Measurements from ENCODE around the gene SERPINA5.

Gene SERPINA5

GRCh38 chr14:94539181-94539580 lies 42.0 kb upstream of the SERPINA5 start:
- CTCF ChIA-PET = interaction anchor here (0.9 to 11.6 kb wide), 4 partner anchors 12 to 117 kb away, joined by 3 to 111 read pairs (median 14); no protein-coding TSS in a partner anchor
- POLR2A ChIA-PET = no interaction called here

GRCh38 chr14:94540031-94540794 lies 41.0 kb upstream of the SERPINA5 start:
- POLR2A ChIA-PET = interaction anchor here (0.6 to 1.1 kb wide), 2 partner anchors 62 to 100 kb away, joined by 3 to 4 read pairs; no protein-coding TSS in a partner anchor
- peak; percentile 2 for TF ChIP-seq CTCF (IDR thresholded peaks at IDR 0.05; ENCODE audit: insufficient read depth, low read length, missing control alignments)
- DNase-seq (ENCODE audit: low read depth, low spot score) = no peak
- CTCF ChIA-PET = interaction anchor here (0.8 to 11.6 kb wide), 7 partner anchors 11 to 892 kb away, joined by 3 to 111 read pairs (median 4); no protein-coding TSS in a partner anchor
- no peak overlapping the region for H3K4me3 ChIP-seq (ENCODE audit: low read depth, low read length)

More at GRCh38 chr14:94539181-94539580, 42.0 kb upstream of the SERPINA5 start:
- no peak for TF ChIP-seq CTCF (IDR thresholded peaks at IDR 0.05; ENCODE audit: insufficient read depth, low read length, missing control alignments)
- DNase-seq (ENCODE audit: low read depth, low spot score) = no peak
- no peak overlapping the region for H3K4me3 ChIP-seq (ENCODE audit: low read depth, low read length)

- DNase-seq (ENCODE audit: low read depth, low spot score) = no peak
- ChIA-PET POLR2A (interaction anchor here (1.1 kb wide), 1 partner anchor 61 kb away, joined by 4 read pairs; no protein-coding TSS in a partner anchor), CTCF (interaction anchor here (0.7 to 11.6 kb wide), 9 partner anchors 10 to 891 kb away, joined by 3 to 111 read pairs (median 4); no protein-coding TSS in a partner anchor)
- H3K4me3 ChIP-seq (ENCODE audit: low read depth, low read length) = no peak overlapping the region
- no peak for TF ChIP-seq CTCF (IDR thresholded peaks at IDR 0.05; ENCODE audit: insufficient read depth, low read length, missing control alignments)
Measured at GRCh38 chr14:94541234-94541975, 39.8 kb upstream of the SERPINA5 start.

GRCh38 chr14:94542111-94542810 lies 39.0 kb upstream of the SERPINA5 start:
- POLR2A ChIA-PET = no interaction called here

GRCh38 chr14:94542811-94543440 lies 38.3 kb upstream of the SERPINA5 start:
- no peak overlapping the region for H3K4me3 ChIP-seq (ENCODE audit: low read depth, low read length)
- ChIA-PET CTCF (interaction anchor here (0.8 to 11.6 kb wide), 6 partner anchors 9 to 410 kb away, joined by 3 to 111 read pairs (median 6); no protein-coding TSS in a partner anchor), POLR2A (no interaction called here)
- DNase-seq (ENCODE audit: low read depth, low spot score) = no peak
- no peak for TF ChIP-seq CTCF (IDR thresholded peaks at IDR 0.05; ENCODE audit: insufficient read depth, low read length, missing control alignments)

More at GRCh38 chr14:94542111-94542810, 39.0 kb upstream of the SERPINA5 start:
- CTCF ChIA-PET = interaction anchor here (0.7 to 11.6 kb wide), 7 partner anchors 9 to 409 kb away, joined by 3 to 111 read pairs (median 4); no protein-coding TSS in a partner anchor
- no peak for TF ChIP-seq CTCF (IDR thresholded peaks at IDR 0.05; ENCODE audit: insufficient read depth, low read length, missing control alignments)
- peak; percentile 9 for DNase-seq (ENCODE audit: low read depth, low spot score)
- H3K4me3 ChIP-seq (ENCODE audit: low read depth, low read length) = no peak overlapping the region

All from AG04449 (cell line).